ENCODE data around the gene MGMT. TPM values are rescaled to one million over a fixed set of nuclear protein-coding genes. Genes with fewer than 3 reads are reported as not detected.

The MGMT gene
- total RNA-seq: 10 to 100 TPM; 28.6 to 33.7 TPM
- polyA plus RNA-seq (2013, experiment 1 of 2): 16.4 TPM
- 15.1 TPM for polyA plus RNA-seq (2013, experiment 2 of 2)
- long read RNA-seq, experiment 1, transcript MGMT-201 (5 exons, 1,759 nt): major isoform, 13 of 24 reads
- long read RNA-seq, experiment 1, partial matches to known transcripts: 7 of 24 reads
- long read RNA-seq, experiment 1, other reads (novel, unspliced or antisense): 4 of 24 reads
- long read RNA-seq, experiment 2, transcript MGMT-201 (5 exons, 1,759 nt): major isoform, 25 of 32 reads
- long read RNA-seq, experiment 2, partial matches to known transcripts: 0 of 32 reads
- long read RNA-seq, experiment 2, other reads (novel, unspliced or antisense): 7 of 32 reads
- long read RNA-seq, experiment 3, transcript MGMT-201 (5 exons, 1,759 nt): major isoform, 54 of 70 reads
- long read RNA-seq, experiment 3, partial matches to known transcripts: 2 of 70 reads
- long read RNA-seq, experiment 3, other reads (novel, unspliced or antisense): 11 of 70 reads
- long read RNA-seq, experiment 4, transcript MGMT-201 (5 exons, 1,759 nt): major isoform, 185 of 199 reads
- long read RNA-seq, experiment 4, transcript MGMT-203 (2 exons, 959 nt): minor isoform, 5 of 199 reads
- long read RNA-seq, experiment 4, partial matches to known transcripts: 2 of 199 reads
- long read RNA-seq, experiment 4, other reads (novel, unspliced or antisense): 7 of 199 reads

DNA sequence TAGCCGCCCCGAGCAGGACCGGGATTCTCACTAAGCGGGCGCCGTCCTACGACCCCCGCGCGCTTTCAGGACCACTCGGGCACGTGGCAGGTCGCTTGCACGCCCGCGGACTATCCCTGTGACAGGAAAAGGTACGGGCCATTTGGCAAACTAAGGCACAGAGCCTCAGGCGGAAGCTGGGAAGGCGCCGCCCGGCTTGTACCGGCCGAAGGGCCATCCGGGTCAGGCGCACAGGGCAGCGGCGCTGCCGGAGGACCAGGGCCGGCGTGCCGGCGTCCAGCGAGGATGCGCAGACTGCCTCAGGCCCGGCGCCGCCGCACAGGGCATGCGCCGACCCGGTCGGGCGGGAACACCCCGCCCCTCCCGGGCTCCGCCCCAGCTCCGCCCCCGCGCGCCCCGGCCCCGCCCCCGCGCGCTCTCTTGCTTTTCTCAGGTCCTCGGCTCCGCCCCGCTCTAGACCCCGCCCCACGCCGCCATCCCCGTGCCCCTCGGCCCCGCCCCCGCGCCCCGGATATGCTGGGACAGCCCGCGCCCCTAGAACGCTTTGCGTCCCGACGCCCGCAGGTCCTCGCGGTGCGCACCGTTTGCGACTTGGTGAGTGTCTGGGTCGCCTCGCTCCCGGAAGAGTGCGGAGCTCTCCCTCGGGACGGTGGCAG is at the start of gene MGMT:
Gene MGMT (plus strand): TSS at position 539 of the 656 bp plus-strand sequence.
- peak; percentile 98 for DNase-seq
- Histone ChIP-seq H3K9me3 (ENCODE audit: control insufficient read depth, low read length) (no peaks in the 10 kb centered on the region), H3K4me1 (ENCODE audit: control insufficient read depth, insufficient read depth, low read length) (no peaks in the 10 kb centered on the region), H3K36me3 (ENCODE audit: control insufficient read depth, insufficient read depth, low read length) (no peaks in the 10 kb centered on the region), H3K27me3 (ENCODE audit: control insufficient read depth, insufficient read depth, low read length, poor library complexity, severe bottlenecking) (no peaks in the 10 kb centered on the region), H3K27ac (ENCODE audit: low read depth, low read length) (no peak within 1 kb of the TSS), H3K4me3 (ENCODE audit: low read length) (peak within 1 kb of the TSS; percentile 83), H3K9ac (ENCODE audit: extremely low read depth, low read length, poor library complexity, severe bottlenecking) (peak within 1 kb of the TSS; percentile 15)
- no peaks in the 10 kb centered on the region for H3K9me3 Mint-ChIP-seq
- H3K27me3 Mint-ChIP-seq (ENCODE audit: insufficient read depth): peaks cover 10% of the 10 kb centered on the region
- H3K27ac Mint-ChIP-seq: peak within 1 kb of the TSS; percentile 44
- peaks cover 5% of the 10 kb centered on the region for H3K4me1 Mint-ChIP-seq
- TF ChIP-seq, protein P1, sequence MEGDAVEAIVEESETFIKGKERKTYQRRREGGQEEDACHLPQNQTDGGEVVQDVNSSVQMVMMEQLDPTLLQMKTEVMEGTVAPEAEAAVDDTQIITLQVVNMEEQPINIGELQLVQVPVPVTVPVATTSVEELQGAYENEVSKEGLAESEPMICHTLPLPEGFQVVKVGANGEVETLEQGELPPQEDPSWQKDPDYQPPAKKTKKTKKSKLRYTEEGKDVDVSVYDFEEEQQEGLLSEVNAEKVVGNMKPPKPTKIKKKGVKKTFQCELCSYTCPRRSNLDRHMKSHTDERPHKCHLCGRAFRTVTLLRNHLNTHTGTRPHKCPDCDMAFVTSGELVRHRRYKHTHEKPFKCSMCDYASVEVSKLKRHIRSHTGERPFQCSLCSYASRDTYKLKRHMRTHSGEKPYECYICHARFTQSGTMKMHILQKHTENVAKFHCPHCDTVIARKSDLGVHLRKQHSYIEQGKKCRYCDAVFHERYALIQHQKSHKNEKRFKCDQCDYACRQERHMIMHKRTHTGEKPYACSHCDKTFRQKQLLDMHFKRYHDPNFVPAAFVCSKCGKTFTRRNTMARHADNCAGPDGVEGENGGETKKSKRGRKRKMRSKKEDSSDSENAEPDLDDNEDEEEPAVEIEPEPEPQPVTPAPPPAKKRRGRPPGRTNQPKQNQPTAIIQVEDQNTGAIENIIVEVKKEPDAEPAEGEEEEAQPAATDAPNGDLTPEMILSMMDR (conservative IDR thresholded peaks at IDR 0.05): no peak
- H3K4me3 Mint-ChIP-seq: peak within 1 kb of the TSS; percentile 63
- peaks cover 19% of the 10 kb centered on the region for H3K36me3 Mint-ChIP-seq (ENCODE audit: low read depth)
- 19 to 49% methylated on average over 32 to 85 of the region's 85 CpGs for WGBS, 2 experiments (ENCODE audit: insufficient coverage in 1 of 2, insufficient read length in 1 of 2)

- no peak overlapping the region for H3K27ac Mint-ChIP-seq
- H3K4me1 ChIP-seq (ENCODE audit: control insufficient read depth, insufficient read depth, low read length): no peaks in the 10 kb centered on the region
These were observed 49.2 kb upstream of the MGMT start for GRCh38 chr10:129417870-129418269.

More at GRCh38 chr10:129417870-129418269, 49.2 kb upstream of the MGMT start:
- H3K27me3 ChIP-seq (ENCODE audit: control insufficient read depth, insufficient read depth, low read length, poor library complexity, severe bottlenecking): no peaks in the 10 kb centered on the region
- WGBS, 2 experiments (ENCODE audit: insufficient coverage in 1 of 2, insufficient read length in 1 of 2): 60 to 77% methylated on average over 4 to 9 of the region's 9 CpGs
- no peak overlapping the region for H3K27ac ChIP-seq (ENCODE audit: low read depth, low read length)
- Mint-ChIP-seq H3K4me3 (no peak overlapping the region), H3K4me1 (no peaks in the 10 kb centered on the region), H3K36me3 (ENCODE audit: low read depth) (no peaks in the 10 kb centered on the region), H3K27me3 (ENCODE audit: insufficient read depth) (peaks cover 1% of the 10 kb centered on the region), H3K9me3 (no peaks in the 10 kb centered on the region)
- TF ChIP-seq, protein P1 (conservative IDR thresholded peaks at IDR 0.05): no peak
- no peak overlapping the region for H3K4me3 ChIP-seq (ENCODE audit: low read length)
- no peak overlapping the region for H3K9ac ChIP-seq (ENCODE audit: extremely low read depth, low read length, poor library complexity, severe bottlenecking)
- H3K36me3 ChIP-seq (ENCODE audit: control insufficient read depth, insufficient read depth, low read length): no peaks in the 10 kb centered on the region
- no peak for DNase-seq
- H3K9me3 ChIP-seq (ENCODE audit: control insufficient read depth, low read length): no peaks in the 10 kb centered on the region

Measured in endodermal cell (in vitro differentiated cells).